GM12878 (cell line): ENCODE measurements around the gene DIPK1A. TPM values are rescaled to one million over a fixed set of nuclear protein-coding genes. Genes with fewer than 3 reads are reported as not detected.

Source experiments
- BACH1 ChIP-seq: fragments of 450-650 bp; IDR thresholded peaks from 2 replicates; pipeline ENCODE4 v1.6.1; 2017; ENCODE audit warnings: mild to moderate bottlenecking, borderline replicate concordance
- BCL11A ChIP-seq: IDR thresholded peaks from 2 replicates; pipeline ENCODE4 v1.6.1; 2011; ENCODE audit warnings: low read depth, low read length
- FOS ChIP-seq: IDR thresholded peaks from 3 replicates; pipeline ENCODE4 v1.6.1; 2011; ENCODE audit warnings: borderline replicate concordance; ENCODE audit not compliant: insufficient read length; ENCODE audit errors: extremely low read depth
- KAT2A ChIP-seq: conservative IDR thresholded peaks from 2 replicates; pipeline ENCODE4 v1.6.1; 2011; ENCODE audit warnings: low read depth, low read length; ENCODE audit not compliant: control insufficient read depth
- MLLT1 ChIP-seq: fragments of 450-650 bp; IDR thresholded peaks from 2 replicates; pipeline ENCODE4 v1.6.1; 2016; ENCODE audit warnings: mild to moderate bottlenecking
- POLR2A ChIP-seq: IDR thresholded peaks from 2 replicates; pipeline ENCODE4 v1.6.1; 2011; ENCODE audit warnings: low read depth, mild to moderate bottlenecking, low read length
- SMAD1 ChIP-seq: fragments of 450-650 bp; IDR thresholded peaks from 2 replicates; pipeline ENCODE4 v1.6.1; 2018; ENCODE audit warnings: mild to moderate bottlenecking, low read depth; ENCODE audit not compliant: partially characterized antibody
- SMARCA5 ChIP-seq: fragments of 450-650 bp; IDR thresholded peaks from 2 replicates; pipeline ENCODE4 v1.6.1; 2017; ENCODE audit warnings: mild to moderate bottlenecking
- TAF1 ChIP-seq: IDR thresholded peaks from 2 replicates; pipeline ENCODE4 v1.6.1; 2011; ENCODE audit warnings: mild to moderate bottlenecking, low read depth, low read length, borderline replicate concordance
- ZBTB40 ChIP-seq: fragments of 450-650 bp; IDR thresholded peaks from 2 replicates; pipeline ENCODE4 v1.6.1; 2016; ENCODE audit warnings: mild to moderate bottlenecking, moderate library complexity, borderline replicate concordance
- ZNF592 ChIP-seq: fragments of 450-650 bp; IDR thresholded peaks from 2 replicates; pipeline ENCODE4 v1.6.1; 2017; ENCODE audit warnings: mild to moderate bottlenecking, moderate library complexity
- ZNF687 ChIP-seq: fragments of 450-650 bp; IDR thresholded peaks from 2 replicates; pipeline ENCODE4 v1.6.1; 2017; ENCODE audit warnings: mild to moderate bottlenecking, moderate library complexity
- polyA plus RNA-seq, 11 experiments: library from polyadenylated mRNA; depleted of rRNA in 4 of 11; unstranded in 6 of 11; stranded (reverse) in 5 of 11; fragments of >200 nt; fragmentation: Nextera tagmentation in 4 of 11; fragmentation: Illumina TruSeq in 1 of 11; extraction: Ambion mirVana in 4 of 11; extraction: Trizol in 1 of 11; gene quantifications; 1 replicate in 1 of 11; 2 replicates in 10 of 11; pipeline versions ENCODE4 v1.2.1 to v1.2.3, GENCODE V29; 2011 to 2016; ENCODE audit warnings: inconsistent platforms in 2 of 11, missing spikeins in 2 of 11, low read depth in 1 of 11
- total RNA-seq, 4 experiments: library from RNA; depleted of rRNA in 3 of 4; stranded (reverse); fragments of >200 nt in 3 of 4; fragmentation: Illumina TruSeq in 1 of 4; extraction: Trizol in 1 of 4; gene quantifications; 2 replicates each; pipeline versions ENCODE4 v1.2.1 to v1.2.3, GENCODE V29; 2013 to 2021

Gene DIPK1A
- total and polyA plus RNA-seq, 10 of the 15 experiments (the other 5 are each of a cell fraction or from before 2014, with no cell fraction given), result 4.9 to 15.0 (median 9.7) TPM

- TF ChIP-seq ZBTB40, result no peak
- no peak for TF ChIP-seq KAT2A
- TF ChIP-seq BCL11A, result no peak
- peak; percentile 80 for TF ChIP-seq SMARCA5
- TF ChIP-seq TAF1, result peak; percentile 46; the same call in 1 of the 2 replicates
- TF ChIP-seq ZNF592, result no peak
- TF ChIP-seq ZNF687, result peak; percentile 68
- no peak for TF ChIP-seq MLLT1
- no peak for TF ChIP-seq SMAD1
- TF ChIP-seq FOS, result no peak
- TF ChIP-seq POLR2A, result peak; percentile 92
- TF ChIP-seq BACH1, result peak; percentile 77; the same call in 1 of the 2 replicates
These were observed at the start of gene DIPK1A (continued) for GRCh38 chr1:92961131-92961895.
